Measurements from ENCODE around the gene SMAD2. TPM values are rescaled to one million over a fixed set of nuclear protein-coding genes. Genes with fewer than 3 reads are reported as not detected.

Gene SMAD2
- total RNA-seq, 4 donors from 2014 or later = 64.2 to 90.7 (median 77.0) TPM

- no peak for TF ChIP-seq CTCF (IDR thresholded peaks at IDR 0.05; ENCODE audit: low read depth)
Measured at GRCh38 chr18:47881042-47881441, 49.4 kb downstream of the SMAD2 start.

GRCh38 chr18:47877892-47878291, 52.6 kb downstream of the SMAD2 start:
- TF ChIP-seq CTCF (IDR thresholded peaks at IDR 0.05; ENCODE audit: low read depth) = no peak

GRCh38 chr18:47876813-47877212, 53.6 kb downstream of the SMAD2 start:
- no peak for TF ChIP-seq CTCF (IDR thresholded peaks at IDR 0.05; ENCODE audit: low read depth)

GRCh38 chr18:47873625-47874024, 56.8 kb downstream of the SMAD2 start:
- no peak for TF ChIP-seq CTCF (IDR thresholded peaks at IDR 0.05; ENCODE audit: low read depth)

GRCh38 chr18:47872426-47872825, 58.0 kb downstream of the SMAD2 start:
- TF ChIP-seq CTCF (IDR thresholded peaks at IDR 0.05; ENCODE audit: low read depth) = no peak

GRCh38 chr18:47871288-47871687, 59.2 kb downstream of the SMAD2 start:
- no peak for TF ChIP-seq CTCF (IDR thresholded peaks at IDR 0.05; ENCODE audit: low read depth)

- TF ChIP-seq CTCF (IDR thresholded peaks at IDR 0.05; ENCODE audit: low read depth) = no peak
Measured at GRCh38 chr18:47870605-47871004, 59.9 kb downstream of the SMAD2 start.
